AG20443 (cell line): ENCODE measurements around the gene GFRA1.
A peak's percentile ranks its signal among the peaks of the same experiment; 100 is the strongest.

ENCODE experiments used
- DNase-seq: peaks from one replicate; pipeline ENCODE4 v3.0.0; 2012; ENCODE audit warnings: low spot score, mixed read lengths

Gene GFRA1

GRCh38 chr10:116027355-116027754 lies 245.7 kb downstream of the GFRA1 start:
- DNase-seq = no peak

GRCh38 chr10:116026725-116027124 lies 246.3 kb downstream of the GFRA1 start:
- DNase-seq = no peak

- peak; percentile 28 for DNase-seq
Observed at GRCh38 chr10:116026315-116026714, 246.7 kb downstream of the GFRA1 start.

- no peak for DNase-seq
Observed at GRCh38 chr10:116024271-116024878, 248.6 kb downstream of the GFRA1 start.

GRCh38 chr10:116017405-116017804 lies 255.6 kb downstream of the GFRA1 start:
- no peak for DNase-seq

GRCh38 chr10:116015583-116016333 lies 257.2 kb downstream of the GFRA1 start:
- no peak for DNase-seq

- DNase-seq = no peak
Observed at GRCh38 chr10:116014871-116015582, 258.0 kb downstream of the GFRA1 start.

GRCh38 chr10:116014326-116014725 lies 258.7 kb downstream of the GFRA1 start:
- DNase-seq = no peak

- DNase-seq = no peak
Observed at GRCh38 chr10:116011929-116012328, 261.1 kb downstream of the GFRA1 start.

GRCh38 chr10:116007256-116007891 lies 265.6 kb downstream of the GFRA1 start:
- no peak for DNase-seq
